Osteocyte (in vitro differentiated cells): ENCODE results near the gene M6PR. TPM values are rescaled to one million over a fixed set of nuclear protein-coding genes. Genes with fewer than 3 reads are reported as not detected.

ENCODE experiments used
- DNase-seq: peaks from one replicate; pipeline ENCODE4 v3.0.0; 2021; ENCODE audit warnings: mixed read lengths; ENCODE audit not compliant: unreplicated experiment; ENCODE audit errors: extremely low spot score
- H3K27ac Mint-ChIP-seq: one replicate; pipeline ENCODE4 v1.8.0; 2021; ENCODE audit warnings: mild to moderate bottlenecking, mixed read lengths; ENCODE audit not compliant: unreplicated experiment
- H3K27me3 Mint-ChIP-seq: one replicate; pipeline ENCODE4 v1.8.0; 2021; ENCODE audit warnings: mixed read lengths; ENCODE audit not compliant: unreplicated experiment
- H3K36me3 Mint-ChIP-seq: one replicate; pipeline ENCODE4 v1.8.0; 2021; ENCODE audit warnings: mixed read lengths; ENCODE audit not compliant: unreplicated experiment
- H3K4me1 Mint-ChIP-seq: one replicate; pipeline ENCODE4 v1.8.0; 2021; ENCODE audit warnings: mixed read lengths; ENCODE audit not compliant: unreplicated experiment
- H3K4me3 Mint-ChIP-seq: one replicate; pipeline ENCODE4 v1.8.0; 2021; ENCODE audit warnings: mild to moderate bottlenecking, moderate library complexity, mixed read lengths; ENCODE audit not compliant: unreplicated experiment
- H3K9me3 Mint-ChIP-seq: one replicate; pipeline ENCODE4 v1.8.0; 2021; ENCODE audit warnings: mixed read lengths; ENCODE audit not compliant: unreplicated experiment
- CTCF ChIP-seq: fragments of 200-600 bp; sonication (generic); IDR thresholded peaks from 2 replicates; pipeline ENCODE4 v1.5.0; 2021; ENCODE audit warnings: antibody characterized with exemption, mild to moderate bottlenecking, moderate library complexity
- total RNA-seq: library from RNA; stranded (reverse); gene quantifications from 2 replicates; pipeline ENCODE4 v1.2.1, GENCODE V29; 2021

Gene M6PR
- total RNA-seq, 1 donor from 2014 or later = 126 TPM

GRCh38 chr12:8991371-8992345 is 42.2 kb upstream of the M6PR start:
- H3K4me3 Mint-ChIP-seq = no peak overlapping the region
- no peaks in the 10 kb centered on the region for H3K9me3 Mint-ChIP-seq
- H3K27ac Mint-ChIP-seq = no peak overlapping the region
- no peak for DNase-seq
- no peaks in the 10 kb centered on the region for H3K4me1 Mint-ChIP-seq
- H3K36me3 Mint-ChIP-seq = no peaks in the 10 kb centered on the region
- H3K27me3 Mint-ChIP-seq = no peaks in the 10 kb centered on the region
- no peak for TF ChIP-seq CTCF

GRCh38 chr12:8989413-8989812 is 40.0 kb upstream of the M6PR start, which contains the start of gene KLRG1:
Gene KLRG1, plus strand, starts transcription at chr12:8989546. Its CDS starts 90 bp downstream, at chr12:8989636.
- no peaks in the 10 kb centered on the region for H3K9me3 Mint-ChIP-seq
- TF ChIP-seq CTCF = no peak
- DNase-seq = no peak
- no peaks in the 10 kb centered on the region for H3K36me3 Mint-ChIP-seq
- H3K4me3 Mint-ChIP-seq = no peak within 1 kb of the TSS
- H3K27me3 Mint-ChIP-seq = no peaks in the 10 kb centered on the region
- H3K4me1 Mint-ChIP-seq = no peaks in the 10 kb centered on the region
- H3K27ac Mint-ChIP-seq = no peak within 1 kb of the TSS

GRCh38 chr12:8987685-8988084 is 38.2 kb upstream of the M6PR start:
- Mint-ChIP-seq H3K4me3 (no peak overlapping the region), H3K9me3 (no peaks in the 10 kb centered on the region), H3K27me3 (no peaks in the 10 kb centered on the region), H3K36me3 (no peaks in the 10 kb centered on the region), H3K27ac (no peak overlapping the region), H3K4me1 (no peaks in the 10 kb centered on the region)
- TF ChIP-seq CTCF = no peak
- DNase-seq = no peak

- Mint-ChIP-seq H3K4me3 (no peak overlapping the region), H3K27me3 (no peaks in the 10 kb centered on the region), H3K9me3 (no peaks in the 10 kb centered on the region), H3K27ac (no peak overlapping the region), H3K36me3 (no peaks in the 10 kb centered on the region), H3K4me1 (no peaks in the 10 kb centered on the region)
- no peak for TF ChIP-seq CTCF
- DNase-seq = no peak
Observed at GRCh38 chr12:8987163-8987562, 37.7 kb upstream of the M6PR start.

GRCh38 chr12:8985213-8985754 is 35.8 kb upstream of the M6PR start:
- Mint-ChIP-seq H3K36me3 (no peaks in the 10 kb centered on the region), H3K27ac (no peak overlapping the region), H3K9me3 (no peaks in the 10 kb centered on the region), H3K4me1 (no peaks in the 10 kb centered on the region), H3K27me3 (no peaks in the 10 kb centered on the region), H3K4me3 (no peak overlapping the region)
- TF ChIP-seq CTCF = no peak
- no peak for DNase-seq
